GM06990 (cell line): Measurements from ENCODE around the gene VCL.
"Not testable (repeated sequence)": the region's sequence is repeated elsewhere in the genome, so short reads cannot be mapped to it uniquely, and the experiment has no call there.

ENCODE experiments used
- DNase-seq: peaks from one replicate; pipeline ENCODE4 v3.0.0-alpha.2; 2011; ENCODE audit not compliant: insufficient read length; ENCODE audit errors: extremely low read depth
- H3K27me3 ChIP-seq: replicated peaks from 2 replicates; pipeline ENCODE4 v1.6.0; 2011; ENCODE audit warnings: low read length; ENCODE audit not compliant: control insufficient read depth, insufficient read depth
- H3K36me3 ChIP-seq: 2 replicates; pipeline ENCODE4 v1.5.1; 2011; ENCODE audit warnings: low read length; ENCODE audit not compliant: control insufficient read depth, insufficient read depth
- H3K4me3 ChIP-seq: replicated peaks from 2 replicates; pipeline ENCODE4 v1.5.1; 2011; ENCODE audit warnings: low read depth, mild to moderate bottlenecking, control low read depth, low read length
- TF ChIP-seq, protein P1 (sequence below): IDR thresholded peaks from 2 replicates; pipeline ENCODE4 v1.5.1; 2011; ENCODE audit warnings: low read length, control low read depth, mild to moderate bottlenecking, inconsistent platforms; ENCODE audit not compliant: insufficient read depth, poor library complexity, severe bottlenecking

Gene VCL

GRCh38 chr10:74008212-74008731 is 10.4 kb downstream of the VCL start:
- no peaks in the 10 kb centered on the region for H3K36me3 ChIP-seq
- peak; percentile 44 for DNase-seq

GRCh38 chr10:74011017-74011416 is 13.1 kb downstream of the VCL start:
- Histone ChIP-seq H3K36me3 (no peaks in the 10 kb centered on the region), H3K27me3 (no peaks in the 10 kb centered on the region), H3K4me3 (no peak overlapping the region)
- TF ChIP-seq, protein P1, sequence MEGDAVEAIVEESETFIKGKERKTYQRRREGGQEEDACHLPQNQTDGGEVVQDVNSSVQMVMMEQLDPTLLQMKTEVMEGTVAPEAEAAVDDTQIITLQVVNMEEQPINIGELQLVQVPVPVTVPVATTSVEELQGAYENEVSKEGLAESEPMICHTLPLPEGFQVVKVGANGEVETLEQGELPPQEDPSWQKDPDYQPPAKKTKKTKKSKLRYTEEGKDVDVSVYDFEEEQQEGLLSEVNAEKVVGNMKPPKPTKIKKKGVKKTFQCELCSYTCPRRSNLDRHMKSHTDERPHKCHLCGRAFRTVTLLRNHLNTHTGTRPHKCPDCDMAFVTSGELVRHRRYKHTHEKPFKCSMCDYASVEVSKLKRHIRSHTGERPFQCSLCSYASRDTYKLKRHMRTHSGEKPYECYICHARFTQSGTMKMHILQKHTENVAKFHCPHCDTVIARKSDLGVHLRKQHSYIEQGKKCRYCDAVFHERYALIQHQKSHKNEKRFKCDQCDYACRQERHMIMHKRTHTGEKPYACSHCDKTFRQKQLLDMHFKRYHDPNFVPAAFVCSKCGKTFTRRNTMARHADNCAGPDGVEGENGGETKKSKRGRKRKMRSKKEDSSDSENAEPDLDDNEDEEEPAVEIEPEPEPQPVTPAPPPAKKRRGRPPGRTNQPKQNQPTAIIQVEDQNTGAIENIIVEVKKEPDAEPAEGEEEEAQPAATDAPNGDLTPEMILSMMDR, result no peak
- DNase-seq, result no peak

More at GRCh38 chr10:74008212-74008731, 10.4 kb downstream of the VCL start:
- Histone ChIP-seq H3K4me3 (no peak overlapping the region), H3K27me3 (no peaks in the 10 kb centered on the region)
- TF ChIP-seq, protein P1, result no peak

GRCh38 chr10:74011770-74012169 is 13.9 kb downstream of the VCL start:
- no peaks in the 10 kb centered on the region for H3K27me3 ChIP-seq
- TF ChIP-seq, protein P1, result no peak
- H3K4me3 ChIP-seq, result no peak overlapping the region
- no peaks in the 10 kb centered on the region for H3K36me3 ChIP-seq
- no peak for DNase-seq

DNA sequence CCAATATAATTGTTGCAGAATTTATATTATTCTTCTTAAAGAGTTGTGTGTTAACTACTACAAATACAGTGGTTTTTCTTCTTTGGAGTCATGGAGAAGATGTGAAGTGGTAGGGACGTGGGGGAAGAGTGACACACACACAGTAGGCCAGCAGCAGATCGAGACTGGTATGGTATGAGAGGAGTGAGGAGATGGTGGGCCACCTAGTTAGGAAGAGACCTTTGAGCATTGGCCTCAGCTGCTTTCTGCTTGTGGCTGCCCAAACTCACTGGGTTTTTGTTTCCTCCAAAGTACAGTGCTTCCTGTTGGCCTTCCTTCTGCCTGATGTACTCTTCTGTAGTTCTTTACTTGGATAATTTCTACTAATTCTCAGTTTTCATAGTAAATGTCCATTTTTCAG is 14.6 kb downstream of the VCL start:
- Histone ChIP-seq H3K27me3 (no peaks in the 10 kb centered on the region), H3K4me3 (no peak overlapping the region), H3K36me3 (no peaks in the 10 kb centered on the region)
- TF ChIP-seq, protein P1, result no peak
- DNase-seq, result no peak

- no peaks in the 10 kb centered on the region for H3K36me3 ChIP-seq
- TF ChIP-seq, protein P1, result no peak
Observed at GRCh38 chr10:74013004-74013403, 15.1 kb downstream of the VCL start.

DNA sequence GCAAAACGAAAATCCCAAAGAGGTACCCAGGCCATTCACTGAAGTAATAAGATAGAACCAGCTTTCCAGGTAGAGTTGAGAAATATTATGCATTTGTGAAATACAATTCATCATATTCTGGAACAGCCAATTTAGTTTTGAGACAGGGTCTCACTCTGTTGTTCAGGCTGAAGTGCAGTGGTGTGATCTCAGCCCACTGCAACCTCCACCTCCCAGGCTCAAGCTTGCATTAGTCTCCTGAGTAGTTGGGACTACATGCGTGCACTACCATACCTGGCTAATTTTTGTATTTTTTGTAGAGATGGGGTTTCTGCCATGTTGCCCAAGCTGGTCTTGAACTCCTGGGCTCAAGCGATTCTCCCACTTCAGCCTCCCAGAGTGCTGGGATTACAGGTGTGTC is 16.7 kb downstream of the VCL start:
- not testable (repeated sequence) for H3K36me3 ChIP-seq, H3K4me3 ChIP-seq, DNase-seq, H3K27me3 ChIP-seq

More at GRCh38 chr10:74013004-74013403, 15.1 kb downstream of the VCL start:
- no peak for DNase-seq
- H3K27me3 ChIP-seq, result no peaks in the 10 kb centered on the region
- no peak overlapping the region for H3K4me3 ChIP-seq
